Measurements from ENCODE around the gene ESYT3.
"Not testable (repeated sequence)": the region's sequence is repeated elsewhere in the genome, so short reads cannot be mapped to it uniquely, and the experiment has no call there.

Gene ESYT3

GRCh38 chr3:138408751-138409570, 25.5 kb upstream of the ESYT3 start:
- DNase-seq (ENCODE audit: low read depth, low spot score) = no peak

- no peak for DNase-seq (ENCODE audit: low read depth, low spot score)
Measured at GRCh38 chr3:138412821-138413551, 21.4 kb upstream of the ESYT3 start.

DNA sequence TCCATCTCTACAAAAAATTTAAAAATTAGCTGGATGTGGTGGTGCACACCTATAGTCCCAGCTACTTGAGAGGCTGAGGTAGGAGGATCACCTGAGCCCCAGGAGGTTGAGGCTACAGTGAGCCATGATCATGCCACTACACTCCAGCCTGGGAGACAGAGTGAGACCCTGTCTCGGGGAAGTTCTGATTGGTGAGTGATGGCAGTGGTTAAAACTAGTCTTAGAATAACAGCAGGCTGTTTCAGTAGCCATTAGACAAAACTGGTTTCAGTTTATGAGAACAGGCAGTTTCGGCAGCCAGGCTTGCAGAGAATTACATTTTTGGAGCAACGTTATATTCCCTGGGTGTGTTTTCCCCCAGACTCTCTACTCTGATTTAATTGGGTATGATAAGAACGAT, 18.2 kb upstream of the ESYT3 start:
- DNase-seq (ENCODE audit: low read depth, low spot score) = not testable (repeated sequence)

DNA sequence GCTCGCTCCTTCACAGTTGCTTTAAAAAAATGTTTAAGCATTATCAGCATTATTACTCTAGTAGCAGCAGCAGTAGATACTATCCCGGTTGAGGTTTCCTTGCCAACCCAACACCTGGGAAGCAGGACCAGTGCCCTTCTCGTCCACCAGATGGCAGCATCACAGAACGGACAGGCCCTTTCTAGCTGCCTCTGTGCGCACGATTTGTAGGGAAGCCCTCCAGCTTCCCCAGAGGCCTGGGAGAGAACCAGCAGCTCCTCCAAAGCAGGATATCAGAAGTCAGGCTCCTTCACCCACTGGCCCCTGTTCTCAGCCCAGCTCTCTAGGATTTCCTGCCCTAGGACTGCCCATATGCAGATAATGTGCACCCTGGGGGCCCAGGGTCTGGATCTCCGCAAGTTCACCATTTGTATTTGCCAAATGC, 16.8 kb upstream of the ESYT3 start:
- DNase-seq (ENCODE audit: low read depth, low spot score) = peak; percentile 57

- DNase-seq (ENCODE audit: low read depth, low spot score) = no peak
Measured at GRCh38 chr3:138418601-138419206, 15.7 kb upstream of the ESYT3 start.

GRCh38 chr3:138423316-138423715, 11.1 kb upstream of the ESYT3 start:
- DNase-seq (ENCODE audit: low read depth, low spot score) = no peak

DNA sequence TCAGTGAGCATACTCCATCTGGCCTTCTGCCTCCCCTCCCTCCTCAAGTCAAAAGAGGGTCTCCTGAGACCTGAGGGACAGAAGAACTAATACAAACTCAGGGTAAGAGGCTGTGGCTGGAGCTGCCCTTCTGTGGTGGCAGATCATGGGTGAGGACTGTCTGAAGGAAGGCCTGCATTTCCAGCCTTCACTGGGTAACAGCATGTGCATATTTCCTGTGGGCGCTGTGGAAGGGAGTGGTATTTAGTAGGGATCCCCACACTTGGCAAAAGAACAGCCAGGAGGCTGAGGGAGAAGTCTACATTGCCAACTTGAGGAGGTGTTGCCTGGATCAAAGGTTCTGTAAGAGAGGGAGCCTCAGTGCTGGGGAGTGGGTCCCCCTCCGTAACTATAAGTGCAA, 10.1 kb upstream of the ESYT3 start:
- DNase-seq (ENCODE audit: low read depth, low spot score) = no peak

DNA sequence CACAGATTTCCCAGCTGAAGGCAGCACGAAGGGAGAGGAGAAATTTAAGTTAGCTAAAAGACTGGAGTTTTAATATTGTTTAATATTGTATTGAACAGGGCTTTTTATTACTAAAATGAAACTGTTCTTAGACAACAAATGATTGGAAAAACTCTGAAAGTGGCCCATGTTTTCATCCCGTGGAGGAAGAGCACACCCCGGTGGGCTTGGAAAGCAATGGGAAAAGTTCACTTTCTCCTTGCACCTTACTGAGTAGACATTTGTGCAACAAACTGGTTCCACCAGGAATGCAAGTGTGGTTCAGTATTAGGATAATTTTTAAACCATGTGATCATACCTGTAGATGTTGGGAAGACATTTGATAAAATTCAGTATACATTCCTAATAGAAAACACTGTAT, 8.2 kb upstream of the ESYT3 start:
- no peak for DNase-seq (ENCODE audit: low read depth, low spot score)

GRCh38 chr3:138426754-138427153, 7.7 kb upstream of the ESYT3 start:
- DNase-seq (ENCODE audit: low read depth, low spot score) = not testable (repeated sequence)

- no peak for DNase-seq (ENCODE audit: low read depth, low spot score)
Measured at GRCh38 chr3:138429665-138430064, 4.8 kb upstream of the ESYT3 start.

DNA sequence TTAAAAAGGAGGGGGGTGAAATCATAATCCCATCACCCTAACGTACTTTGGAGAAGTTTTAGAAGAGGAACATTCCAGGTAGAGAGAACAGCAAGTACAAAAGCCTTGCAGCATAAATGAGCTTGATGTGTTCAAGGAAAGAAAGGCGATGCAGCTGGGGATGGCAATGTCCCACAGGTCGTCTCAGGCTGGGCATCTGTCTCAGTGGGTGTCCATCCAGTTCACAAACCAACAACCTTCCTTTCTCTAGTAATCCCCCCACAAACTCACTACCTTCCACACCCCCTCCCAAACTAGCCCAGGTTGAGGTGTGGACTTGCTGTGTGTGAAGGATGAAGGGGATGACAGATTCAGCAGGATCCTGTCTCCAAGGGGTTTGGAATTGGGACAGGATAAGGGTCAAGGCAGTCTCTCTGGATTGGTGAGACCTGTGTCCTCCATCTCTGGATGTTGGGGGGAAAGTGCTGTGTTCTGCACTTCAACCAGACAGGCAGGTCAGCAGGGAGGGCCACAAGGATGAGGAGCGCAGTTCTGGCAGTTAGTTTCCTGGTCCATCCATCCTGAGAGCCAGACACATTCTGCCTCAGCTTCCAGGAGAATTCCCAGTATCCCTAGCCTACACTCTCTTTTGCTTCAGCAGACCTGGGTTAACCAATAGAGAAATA, 1.7 kb upstream of the ESYT3 start:
- no peak for DNase-seq (ENCODE audit: low read depth, low spot score)

- no peak for DNase-seq (ENCODE audit: low read depth, low spot score)
Measured at GRCh38 chr3:138433892-138434275, 532 bp upstream of the ESYT3 start.

DNA sequence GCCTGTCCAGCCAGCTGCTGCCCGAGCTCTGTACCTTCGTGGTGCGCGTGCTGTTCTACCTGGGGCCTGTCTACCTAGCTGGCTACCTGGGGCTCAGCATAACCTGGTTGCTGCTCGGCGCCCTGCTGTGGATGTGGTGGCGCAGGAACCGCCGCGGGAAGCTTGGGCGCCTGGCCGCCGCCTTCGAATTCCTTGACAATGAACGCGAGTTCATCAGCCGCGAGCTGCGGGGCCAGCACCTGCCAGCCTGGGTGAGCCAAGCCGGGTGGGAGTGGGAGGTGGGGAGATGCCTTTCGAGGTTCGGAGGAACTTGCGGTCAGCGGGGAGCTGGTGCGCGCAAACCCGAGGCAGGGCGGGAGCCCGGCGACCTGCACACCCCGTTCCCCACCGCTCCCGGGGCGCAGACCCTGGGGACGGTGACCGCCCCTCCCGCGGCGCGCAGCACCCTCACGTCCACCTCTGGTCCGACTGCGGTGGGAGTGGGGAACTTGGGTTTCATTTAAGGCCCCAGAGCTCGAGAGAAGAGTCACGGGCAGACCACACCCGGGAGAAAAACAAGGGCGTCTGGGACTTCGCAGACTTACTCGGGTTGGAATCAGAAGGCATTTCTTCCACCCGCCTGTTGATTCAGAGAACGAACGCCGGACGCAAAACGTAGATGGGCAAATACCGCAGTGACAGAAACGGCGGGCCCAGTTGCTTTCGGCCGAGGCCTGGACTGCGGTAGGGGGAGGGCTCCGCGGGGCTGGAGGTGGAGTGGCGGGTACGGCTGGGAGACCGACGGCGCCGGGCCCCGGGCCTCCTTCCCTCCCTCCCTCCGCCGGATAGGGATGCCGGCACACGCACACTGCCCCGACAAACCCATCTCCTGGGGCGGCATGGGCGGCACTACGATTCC, 708 bp downstream of the ESYT3 start:
- DNase-seq (ENCODE audit: low read depth, low spot score) = no peak

DNA sequence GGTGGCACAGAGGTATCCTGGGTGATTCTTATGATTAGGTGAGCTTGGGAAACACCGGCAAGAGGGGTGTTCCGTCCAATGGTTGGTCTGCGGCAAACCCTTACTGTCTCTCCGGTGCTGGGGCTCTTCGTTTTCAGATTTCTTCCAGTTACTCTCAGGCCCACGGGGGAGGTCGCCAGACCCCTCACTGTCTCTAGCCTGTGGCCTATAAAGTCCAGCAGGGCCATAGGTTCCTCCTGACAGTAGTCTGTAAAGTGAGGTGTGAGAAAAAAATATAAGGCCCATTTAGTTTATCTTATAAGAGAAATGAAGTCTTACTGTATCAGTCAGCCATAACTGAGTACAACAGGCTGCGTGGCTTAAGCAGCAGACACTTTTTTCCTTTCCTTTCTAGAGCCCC, 1.4 kb downstream of the ESYT3 start:
- DNase-seq (ENCODE audit: low read depth, low spot score) = no peak

DNA sequence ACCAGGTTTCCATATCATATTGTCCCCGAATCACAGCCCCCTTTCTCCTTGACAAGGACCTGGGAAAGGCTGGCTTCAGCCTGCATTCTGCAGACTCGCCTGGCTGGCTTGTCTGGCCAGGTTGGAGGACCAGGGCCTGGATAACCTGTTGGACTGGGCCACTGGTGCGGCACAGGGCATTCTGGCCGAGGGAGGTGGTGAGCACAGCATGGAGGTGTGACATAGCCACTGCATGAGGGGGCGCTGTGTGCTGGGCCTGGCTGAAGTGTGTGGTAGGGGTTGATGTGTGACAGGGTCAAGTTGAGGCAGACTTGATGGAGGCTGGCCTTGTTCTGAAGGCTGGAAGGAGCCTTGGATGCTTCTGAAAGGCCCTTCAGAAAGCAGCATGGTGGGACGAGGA, 2.9 kb downstream of the ESYT3 start:
- no peak for DNase-seq (ENCODE audit: low read depth, low spot score)

GRCh38 chr3:138438896-138439295, 4.5 kb downstream of the ESYT3 start:
- no peak for DNase-seq (ENCODE audit: low read depth, low spot score)

GRCh38 chr3:138439646-138440045, 5.2 kb downstream of the ESYT3 start:
- DNase-seq (ENCODE audit: low read depth, low spot score) = no peak

DNA sequence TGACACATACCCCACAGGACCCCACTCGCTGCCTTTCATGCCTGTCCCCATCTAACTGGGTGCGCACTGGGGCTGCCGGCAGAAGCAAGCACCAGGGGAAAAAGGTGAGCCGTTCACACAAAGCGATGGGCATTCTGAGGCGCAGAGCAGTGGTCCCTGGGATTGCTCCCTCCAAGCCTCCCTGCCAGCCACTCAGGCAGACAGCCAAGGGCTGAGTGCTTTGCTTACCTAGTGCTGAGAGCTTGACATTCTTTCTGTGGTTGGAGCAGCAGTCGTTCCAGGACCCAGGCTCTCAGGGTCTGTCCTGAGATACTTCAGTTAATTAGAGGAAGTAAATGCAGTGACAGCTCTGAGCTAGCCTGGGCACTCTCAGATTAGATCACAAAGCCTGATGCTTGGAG, 5.7 kb downstream of the ESYT3 start:
- no peak for DNase-seq (ENCODE audit: low read depth, low spot score)

- no peak for DNase-seq (ENCODE audit: low read depth, low spot score)
Measured at GRCh38 chr3:138440596-138440995, 6.2 kb downstream of the ESYT3 start.

GRCh38 chr3:138441256-138441655, 6.8 kb downstream of the ESYT3 start:
- DNase-seq (ENCODE audit: low read depth, low spot score) = no peak

GRCh38 chr3:138441742-138442141, 7.3 kb downstream of the ESYT3 start:
- no peak for DNase-seq (ENCODE audit: low read depth, low spot score)
